Karpas-422 (cell line): Measurements from ENCODE around the gene MAVS. TPM values are rescaled to one million over a fixed set of nuclear protein-coding genes. Genes with fewer than 3 reads are reported as not detected.
A peak's percentile ranks its signal among the peaks of the same experiment; 100 is the strongest.

Source experiments
- small RNA-seq: library from RNA; depleted of rRNA; stranded (forward); fragments of <200 nt; gene quantifications from one replicate; pipeline ENCODE3, GENCODE V24; 2014
- total RNA-seq: library from RNA; depleted of rRNA; stranded (reverse); fragments of >200 nt; shearing (Covaris generic); gene quantifications from 2 replicates; pipeline ENCODE4 v1.2.3, GENCODE V29; 2014; ENCODE audit warnings: low replicate concordance; rRNA removed

MAVS gene
- total RNA-seq, 1 experiment from 2014 or later: 18.4 TPM

Small RNA genes lying within 50 kb of the gene (small RNA-seq; reads per million reads assigned to genes)
- 1.7 reads per million, percentile 48 among the genes with 10 or more reads in this experiment for gene MIR103A2

Other genes with a start within 250 kb of the MAVS start
- gene GFRA4, start 183.4 kb upstream of the MAVS start, total RNA-seq: not detected in 2 replicates
- gene ADAM33, start 164.8 kb upstream of the MAVS start, total RNA-seq: not detected in 2 replicates
- not detected in 2 replicates for gene SIGLEC1, start 134.2 kb upstream of the MAVS start, total RNA-seq
- gene HSPA12B, start 114.1 kb upstream of the MAVS start, total RNA-seq: not detected in 2 replicates
- gene ADISSP, start 79.1 kb upstream of the MAVS start, total RNA-seq: 44.1 and 60.4 TPM in 2 replicates
- not detected in 2 replicates for gene SPEF1, start 65.4 kb upstream of the MAVS start, total RNA-seq
- 13.0 and 32.7 TPM in 2 replicates for gene CENPB, start 60.1 kb upstream of the MAVS start, total RNA-seq
- 11.7 and 15.3 TPM in 2 replicates for gene CDC25B, start 50.5 kb upstream of the MAVS start, total RNA-seq
- gene AP5S1, start 26.3 kb upstream of the MAVS start, total RNA-seq: 5.3 and 7.1 TPM in 2 replicates
- gene PANK2, start 42.6 kb downstream of the MAVS start, total RNA-seq: 19.2 and 41.5 TPM in 2 replicates
- gene RNF24, start 168.7 kb downstream of the MAVS start, total RNA-seq: 5.9 and 7.7 TPM in 2 replicates